Fibroblast of mammary gland (primary cell): ENCODE measurements around the gene NSD1.
A peak's percentile ranks its signal among the peaks of the same experiment; 100 is the strongest.

Experiments used
- DNase-seq: peaks from one replicate; pipeline ENCODE4 v3.0.0-alpha.2; 2010; ENCODE audit warnings: low read depth
- H3K4me3 ChIP-seq: 2 replicates; pipeline ENCODE4 v1.5.1; 2011; ENCODE audit warnings: low read depth, mild to moderate bottlenecking, low read length, moderate library complexity; ENCODE audit not compliant: control insufficient read depth
- TF ChIP-seq, protein P1 (sequence below): conservative IDR thresholded peaks from 2 replicates; pipeline ENCODE4 v1.5.1; 2011; ENCODE audit warnings: low read depth, low read length, inconsistent platforms; ENCODE audit not compliant: control insufficient read depth, insufficient read depth

Gene NSD1

DNA sequence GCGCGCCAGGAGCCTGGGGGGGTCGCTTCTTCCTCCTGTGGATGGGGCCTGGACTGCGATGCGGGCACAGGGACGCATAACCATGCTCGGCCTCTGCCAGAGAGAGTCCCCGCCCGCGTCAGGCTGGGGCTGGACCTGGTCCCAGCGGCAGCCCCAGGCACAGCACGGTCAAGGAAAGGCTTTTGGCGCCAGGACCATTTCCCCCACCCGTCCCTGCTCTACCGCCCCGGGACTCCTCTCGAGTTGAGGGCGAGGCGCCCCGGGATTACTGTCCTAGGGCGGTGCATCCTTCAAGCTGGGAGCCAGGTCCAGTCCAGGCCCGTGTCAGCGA, 177.8 kb downstream of the NSD1 start:
- H3K4me3 ChIP-seq: peak overlapping the region; percentile 71
- DNase-seq: no peak
- TF ChIP-seq, protein P1, sequence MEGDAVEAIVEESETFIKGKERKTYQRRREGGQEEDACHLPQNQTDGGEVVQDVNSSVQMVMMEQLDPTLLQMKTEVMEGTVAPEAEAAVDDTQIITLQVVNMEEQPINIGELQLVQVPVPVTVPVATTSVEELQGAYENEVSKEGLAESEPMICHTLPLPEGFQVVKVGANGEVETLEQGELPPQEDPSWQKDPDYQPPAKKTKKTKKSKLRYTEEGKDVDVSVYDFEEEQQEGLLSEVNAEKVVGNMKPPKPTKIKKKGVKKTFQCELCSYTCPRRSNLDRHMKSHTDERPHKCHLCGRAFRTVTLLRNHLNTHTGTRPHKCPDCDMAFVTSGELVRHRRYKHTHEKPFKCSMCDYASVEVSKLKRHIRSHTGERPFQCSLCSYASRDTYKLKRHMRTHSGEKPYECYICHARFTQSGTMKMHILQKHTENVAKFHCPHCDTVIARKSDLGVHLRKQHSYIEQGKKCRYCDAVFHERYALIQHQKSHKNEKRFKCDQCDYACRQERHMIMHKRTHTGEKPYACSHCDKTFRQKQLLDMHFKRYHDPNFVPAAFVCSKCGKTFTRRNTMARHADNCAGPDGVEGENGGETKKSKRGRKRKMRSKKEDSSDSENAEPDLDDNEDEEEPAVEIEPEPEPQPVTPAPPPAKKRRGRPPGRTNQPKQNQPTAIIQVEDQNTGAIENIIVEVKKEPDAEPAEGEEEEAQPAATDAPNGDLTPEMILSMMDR: no peak

DNA sequence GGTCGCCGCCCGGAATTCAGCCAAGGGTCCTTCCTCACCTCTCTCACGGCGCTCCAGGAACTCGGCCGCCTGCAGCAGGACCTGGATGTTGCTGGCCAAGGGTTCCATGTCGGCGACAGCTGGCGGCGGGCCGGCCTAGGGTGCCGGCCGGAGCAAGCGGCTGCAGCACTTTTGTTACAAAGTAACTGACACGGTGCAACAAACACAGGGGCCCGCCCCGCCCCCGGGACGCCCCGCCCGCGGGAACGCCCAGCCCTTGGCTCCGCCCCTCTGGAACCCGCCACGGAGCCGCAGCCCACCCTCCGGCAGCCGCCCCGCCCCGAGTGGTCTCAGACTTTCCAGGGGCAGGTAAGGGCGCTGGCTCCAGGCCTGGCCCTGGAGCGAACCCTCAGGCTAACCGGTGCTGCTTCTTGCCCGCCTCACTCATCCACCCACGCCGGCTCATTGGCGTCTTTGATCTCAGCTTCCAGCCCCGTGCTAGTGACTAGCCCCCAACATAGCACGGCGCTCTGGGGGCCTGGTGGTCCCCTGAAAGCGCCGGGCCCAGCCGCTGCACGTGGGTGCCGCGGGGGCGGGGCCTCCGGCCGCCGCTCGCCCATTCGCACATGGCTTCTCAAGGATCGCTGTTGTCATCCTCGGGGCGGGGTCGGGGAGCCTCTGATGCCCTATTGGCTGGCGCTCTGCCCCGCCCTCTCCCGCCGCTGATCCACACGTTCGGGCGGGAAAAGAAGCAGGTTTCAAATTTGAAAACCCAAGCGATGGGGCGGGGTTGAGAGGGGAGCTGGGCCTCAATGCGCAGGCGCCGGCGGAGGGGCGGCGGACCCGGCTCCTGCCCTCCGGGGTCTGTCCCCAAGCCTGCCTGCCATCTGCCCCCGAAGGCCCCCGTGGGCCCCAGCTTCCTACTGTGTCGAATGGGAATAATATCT, 178.4 kb downstream of the NSD1 start, which contains the start of gene MXD3:
MXD3 (minus strand) TSS at position 176 of the 926 bp plus-strand sequence; CDS start at position 108, 68 bp downstream.
- TF ChIP-seq, protein P1: no peak
- peak; percentile 91 for DNase-seq
- H3K4me3 ChIP-seq: peak within 1 kb of the TSS; percentile 71

DNA sequence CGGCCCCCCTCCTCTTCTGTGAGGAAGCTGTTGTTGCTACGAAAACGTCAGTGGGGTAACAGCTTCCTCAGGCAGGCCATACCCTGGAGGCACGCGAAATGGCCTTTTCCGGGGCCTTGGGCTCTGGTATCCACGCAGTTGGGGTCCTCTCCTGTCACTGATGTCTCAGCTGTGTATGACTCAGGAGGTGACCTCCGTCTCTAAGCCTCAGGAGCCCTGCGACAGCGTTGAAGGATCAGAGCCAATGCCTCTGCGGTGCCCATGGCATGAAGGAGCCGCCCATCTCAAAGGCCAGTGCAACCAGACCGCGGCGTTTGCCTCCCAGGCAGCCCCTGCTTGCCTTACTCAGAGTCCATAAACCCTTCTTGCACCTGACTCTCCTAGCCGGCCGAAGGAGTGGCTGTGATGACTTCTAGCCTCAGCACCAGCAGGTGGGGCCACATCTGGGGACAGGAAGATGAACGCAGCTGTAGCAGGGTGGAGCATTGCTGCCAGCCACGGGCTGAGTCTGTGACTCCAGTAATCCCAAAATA, 179.1 kb downstream of the NSD1 start:
- TF ChIP-seq, protein P1: no peak
- peak overlapping the region; percentile 18 for H3K4me3 ChIP-seq
- peak; percentile 27 for DNase-seq

DNA sequence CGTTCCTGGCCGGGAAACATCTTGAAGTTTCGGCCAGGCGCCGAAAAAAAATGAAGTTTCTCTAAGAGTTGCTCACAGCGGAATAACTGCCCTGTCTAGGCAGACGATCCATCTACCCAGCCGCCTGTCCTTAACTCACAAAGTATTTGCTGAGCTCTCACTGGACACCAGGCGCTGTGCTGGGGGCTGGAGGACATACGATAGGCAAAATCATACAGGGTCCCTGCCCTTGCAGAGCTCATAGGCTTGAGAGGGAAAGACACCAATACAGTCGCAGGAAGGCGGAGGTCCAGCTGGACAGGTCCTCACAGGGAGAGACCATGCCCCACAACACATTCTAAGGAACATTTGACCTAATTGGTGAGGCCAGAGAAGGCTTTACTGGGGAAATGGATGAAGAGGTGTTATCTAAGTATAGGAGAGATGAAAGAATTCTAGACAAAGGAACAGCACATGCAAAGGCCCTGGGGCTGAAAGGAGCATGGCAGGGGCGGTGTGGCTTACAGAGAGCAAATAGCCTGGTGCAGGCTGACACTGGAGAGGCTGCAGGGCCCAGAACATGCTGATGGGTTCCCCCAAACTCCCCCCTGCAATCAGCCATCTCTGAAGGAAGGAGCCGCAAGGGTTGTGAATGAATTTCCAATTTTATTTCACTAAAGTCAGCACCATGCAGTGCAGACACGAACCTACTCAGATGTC, 180.1 kb downstream of the NSD1 start:
- TF ChIP-seq, protein P1: no peak
- DNase-seq: no peak
- no peak overlapping the region for H3K4me3 ChIP-seq

DNA sequence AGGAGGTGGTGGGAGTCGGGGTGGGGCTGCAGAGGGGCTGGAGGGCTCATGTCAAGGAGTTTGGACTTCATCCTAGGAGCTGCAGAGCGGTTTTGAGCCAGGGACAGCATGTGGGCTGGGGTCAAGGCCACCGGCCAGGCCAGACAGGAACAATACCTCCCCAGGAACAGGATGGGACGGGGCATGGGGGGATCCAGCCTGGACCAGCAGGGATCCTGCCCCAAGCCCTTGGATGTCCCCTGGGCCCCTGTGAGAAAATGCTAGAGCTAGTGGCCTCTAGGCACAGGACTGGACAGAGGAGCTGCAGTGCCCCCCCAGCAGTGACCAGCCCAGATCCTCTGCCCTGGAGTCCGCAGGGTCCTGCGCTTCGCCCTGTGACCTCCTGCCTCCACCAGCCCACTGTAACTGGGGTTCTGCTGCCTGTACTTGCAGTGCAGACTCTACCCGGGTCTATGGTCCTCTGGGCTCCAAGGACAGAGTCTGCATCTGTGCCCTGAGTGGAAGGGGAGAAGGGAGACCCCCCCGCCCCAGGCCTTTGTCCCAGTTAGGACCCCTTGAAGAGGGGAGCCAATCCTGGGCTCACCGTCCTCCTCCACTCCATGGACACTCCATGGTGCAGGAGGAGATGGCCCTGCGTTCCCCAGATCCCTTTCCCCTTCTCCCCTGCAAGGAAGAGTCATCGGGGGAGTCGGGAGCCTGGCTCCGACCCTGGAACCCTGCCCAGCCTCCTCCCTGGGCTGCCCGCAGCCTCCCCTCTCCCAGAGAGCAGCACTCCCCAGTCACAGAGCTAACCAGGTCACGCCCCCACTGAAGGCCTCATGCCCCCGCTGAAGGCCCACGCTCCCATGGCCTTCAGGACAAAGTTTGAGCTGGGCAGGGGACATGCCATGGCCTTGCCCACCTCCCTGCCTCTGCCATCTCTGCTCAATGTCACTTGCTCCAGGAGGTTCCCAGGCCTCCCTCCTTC, 181.1 kb downstream of the NSD1 start:
- H3K4me3 ChIP-seq: no peak overlapping the region
- no peak for DNase-seq
- TF ChIP-seq, protein P1: no peak

DNA sequence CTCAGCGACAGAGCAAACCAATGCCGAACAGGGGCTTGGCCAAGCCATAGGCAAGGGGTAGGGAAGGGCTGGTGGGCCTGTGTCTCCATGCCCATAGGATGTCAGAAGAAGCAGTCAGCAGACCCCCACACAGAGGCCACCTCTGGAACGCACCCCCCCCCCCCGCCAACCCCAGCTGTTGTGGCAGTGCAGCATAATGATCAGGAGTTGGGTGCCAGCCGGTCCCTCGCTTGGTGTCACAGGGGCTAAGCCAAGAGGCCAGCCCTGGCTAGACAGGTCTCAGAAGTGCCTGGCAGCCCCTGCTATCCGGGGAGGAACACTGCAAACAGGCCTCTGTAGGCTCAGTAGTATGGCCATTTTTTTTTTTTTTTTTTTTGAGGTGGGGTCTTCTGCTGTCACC, 181.8 kb downstream of the NSD1 start:
- H3K4me3 ChIP-seq: no peak overlapping the region
- DNase-seq: no peak
- TF ChIP-seq, protein P1: no peak
